Measurements from ENCODE around the gene SLC17A8. TPM values are rescaled to one million over a fixed set of nuclear protein-coding genes. Genes with fewer than 3 reads are reported as not detected.

SLC17A8 gene
- total RNA-seq, 1 experiment from 2014 or later = not detected

DNA sequence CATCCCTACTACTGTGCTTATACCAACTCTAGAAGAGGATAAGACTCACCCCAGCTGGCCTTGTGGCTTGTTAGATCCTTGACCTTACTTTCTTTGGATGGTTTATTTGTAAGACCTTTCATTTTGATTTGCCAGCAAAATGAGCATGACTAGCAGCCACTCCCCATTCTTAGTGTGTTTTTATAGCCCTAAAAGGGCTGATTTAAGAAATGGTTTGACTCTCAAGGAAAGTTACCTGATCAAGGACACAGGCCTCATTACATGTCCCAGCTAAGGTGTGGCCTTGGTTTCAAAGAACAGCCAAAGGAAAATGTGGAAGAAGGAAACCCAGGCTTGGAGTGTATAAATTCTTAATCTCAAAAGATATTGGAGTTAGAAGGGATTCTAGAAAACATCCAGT lies 41.4 kb downstream of the SLC17A8 start:
- BruUV-seq (replicated peaks) = no TSS peak

DNA sequence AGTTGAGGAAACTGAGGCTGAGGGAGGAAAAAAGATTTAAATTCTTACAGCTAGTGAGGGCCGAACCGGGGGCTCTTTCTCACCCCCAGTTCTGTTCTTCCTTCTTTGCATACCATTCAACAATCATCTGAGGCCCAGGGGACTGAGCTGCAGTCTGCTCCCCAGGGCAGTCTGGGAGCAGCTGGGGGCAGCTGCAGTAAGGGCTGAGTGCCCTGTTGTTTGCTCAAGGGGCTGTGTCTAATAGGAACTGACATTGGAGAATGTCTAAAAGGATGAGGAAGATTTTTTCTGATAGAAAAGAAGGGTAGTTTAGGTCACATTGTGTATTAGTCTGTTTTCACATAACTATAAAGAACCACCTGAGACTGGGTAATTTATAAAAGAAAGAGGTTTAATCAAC lies 42.2 kb downstream of the SLC17A8 start:
- in situ Hi-C loops (cut with HindIII; ENCODE audit: low pct_unique_long_range_greater_than_20kb, low sequenced_read_pairs) (no loop called here), intact Hi-C loops (cut with micrococcal nuclease; ENCODE audit: unreplicated experiment) (loop anchor here (10.0 kb wide), 1 partner anchor 156 kb away; no protein-coding TSS in a partner anchor)
- Histone ChIP-seq H3K4me3 (ENCODE audit: low read depth in 2 of 2, low read length in 2 of 2) (no peak overlapping the region), H3K9me3 (ENCODE audit: control insufficient read depth, insufficient read depth, low read depth, low read length) (no peaks in the 10 kb centered on the region), H3K4me1 (ENCODE audit: control insufficient read depth, insufficient read depth, low read length) (no peaks in the 10 kb centered on the region), H3K27ac (ENCODE audit: low read length) (no peak overlapping the region), H3K36me3 (ENCODE audit: control insufficient read depth, insufficient read depth, low read length) (no peaks in the 10 kb centered on the region), H3K27me3 (ENCODE audit: control insufficient read depth, insufficient read depth, low read length) (no peaks in the 10 kb centered on the region)
- TF ChIP-seq, protein P1, sequence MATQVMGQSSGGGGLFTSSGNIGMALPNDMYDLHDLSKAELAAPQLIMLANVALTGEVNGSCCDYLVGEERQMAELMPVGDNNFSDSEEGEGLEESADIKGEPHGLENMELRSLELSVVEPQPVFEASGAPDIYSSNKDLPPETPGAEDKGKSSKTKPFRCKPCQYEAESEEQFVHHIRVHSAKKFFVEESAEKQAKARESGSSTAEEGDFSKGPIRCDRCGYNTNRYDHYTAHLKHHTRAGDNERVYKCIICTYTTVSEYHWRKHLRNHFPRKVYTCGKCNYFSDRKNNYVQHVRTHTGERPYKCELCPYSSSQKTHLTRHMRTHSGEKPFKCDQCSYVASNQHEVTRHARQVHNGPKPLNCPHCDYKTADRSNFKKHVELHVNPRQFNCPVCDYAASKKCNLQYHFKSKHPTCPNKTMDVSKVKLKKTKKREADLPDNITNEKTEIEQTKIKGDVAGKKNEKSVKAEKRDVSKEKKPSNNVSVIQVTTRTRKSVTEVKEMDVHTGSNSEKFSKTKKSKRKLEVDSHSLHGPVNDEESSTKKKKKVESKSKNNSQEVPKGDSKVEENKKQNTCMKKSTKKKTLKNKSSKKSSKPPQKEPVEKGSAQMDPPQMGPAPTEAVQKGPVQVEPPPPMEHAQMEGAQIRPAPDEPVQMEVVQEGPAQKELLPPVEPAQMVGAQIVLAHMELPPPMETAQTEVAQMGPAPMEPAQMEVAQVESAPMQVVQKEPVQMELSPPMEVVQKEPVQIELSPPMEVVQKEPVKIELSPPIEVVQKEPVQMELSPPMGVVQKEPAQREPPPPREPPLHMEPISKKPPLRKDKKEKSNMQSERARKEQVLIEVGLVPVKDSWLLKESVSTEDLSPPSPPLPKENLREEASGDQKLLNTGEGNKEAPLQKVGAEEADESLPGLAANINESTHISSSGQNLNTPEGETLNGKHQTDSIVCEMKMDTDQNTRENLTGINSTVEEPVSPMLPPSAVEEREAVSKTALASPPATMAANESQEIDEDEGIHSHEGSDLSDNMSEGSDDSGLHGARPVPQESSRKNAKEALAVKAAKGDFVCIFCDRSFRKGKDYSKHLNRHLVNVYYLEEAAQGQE (IDR thresholded peaks at IDR 0.05; ENCODE audit: insufficient read depth in 1 of 2, low read depth in 2 of 2, low read length in 1 of 2) = no peak
- TF ChIP-seq POLR2AphosphoS5 (IDR thresholded peaks at IDR 0.05; ENCODE audit: low read depth, low read length) = no peak
- TF ChIP-seq TCF7L2 (IDR thresholded peaks at IDR 0.05; ENCODE audit: low read depth, low read length) = no peak
- no peak for TF ChIP-seq SIN3A (IDR thresholded peaks at IDR 0.05; ENCODE audit: borderline replicate concordance, insufficient read depth, low read depth, low read length)
- TF ChIP-seq, protein P2, sequence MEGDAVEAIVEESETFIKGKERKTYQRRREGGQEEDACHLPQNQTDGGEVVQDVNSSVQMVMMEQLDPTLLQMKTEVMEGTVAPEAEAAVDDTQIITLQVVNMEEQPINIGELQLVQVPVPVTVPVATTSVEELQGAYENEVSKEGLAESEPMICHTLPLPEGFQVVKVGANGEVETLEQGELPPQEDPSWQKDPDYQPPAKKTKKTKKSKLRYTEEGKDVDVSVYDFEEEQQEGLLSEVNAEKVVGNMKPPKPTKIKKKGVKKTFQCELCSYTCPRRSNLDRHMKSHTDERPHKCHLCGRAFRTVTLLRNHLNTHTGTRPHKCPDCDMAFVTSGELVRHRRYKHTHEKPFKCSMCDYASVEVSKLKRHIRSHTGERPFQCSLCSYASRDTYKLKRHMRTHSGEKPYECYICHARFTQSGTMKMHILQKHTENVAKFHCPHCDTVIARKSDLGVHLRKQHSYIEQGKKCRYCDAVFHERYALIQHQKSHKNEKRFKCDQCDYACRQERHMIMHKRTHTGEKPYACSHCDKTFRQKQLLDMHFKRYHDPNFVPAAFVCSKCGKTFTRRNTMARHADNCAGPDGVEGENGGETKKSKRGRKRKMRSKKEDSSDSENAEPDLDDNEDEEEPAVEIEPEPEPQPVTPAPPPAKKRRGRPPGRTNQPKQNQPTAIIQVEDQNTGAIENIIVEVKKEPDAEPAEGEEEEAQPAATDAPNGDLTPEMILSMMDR (IDR thresholded peaks at IDR 0.05) = no peak
- ATAC-seq (no peak), DNase-seq (ENCODE audit: low read depth, low spot score) (no peak)
- POLR2A ChIA-PET = no interaction called here
- no TSS peak for BruUV-seq (replicated peaks)
- CTCF ChIA-PET = no interaction called here

More for the DNA sequence above, 41.4 kb downstream of the SLC17A8 start:
- TF ChIP-seq TCF7L2 (IDR thresholded peaks at IDR 0.05; ENCODE audit: low read depth, low read length) (no peak), POLR2AphosphoS5 (IDR thresholded peaks at IDR 0.05; ENCODE audit: low read depth, low read length) (no peak), SIN3A (IDR thresholded peaks at IDR 0.05; ENCODE audit: borderline replicate concordance, insufficient read depth, low read depth, low read length) (no peak)
- TF ChIP-seq, protein P1 (IDR thresholded peaks at IDR 0.05; ENCODE audit: insufficient read depth in 1 of 2, low read depth in 2 of 2, low read length in 1 of 2) = no peak
- TF ChIP-seq, protein P2 (IDR thresholded peaks at IDR 0.05) = no peak
- DNase-seq (ENCODE audit: low read depth, low spot score) = no peak
- in situ Hi-C loops (cut with HindIII; ENCODE audit: low pct_unique_long_range_greater_than_20kb, low sequenced_read_pairs) = no loop called here
- ChIA-PET CTCF (no interaction called here), POLR2A (no interaction called here)
- intact Hi-C loops (cut with micrococcal nuclease; ENCODE audit: unreplicated experiment) = loop anchor here (10.0 kb wide), 1 partner anchor 156 kb away; no protein-coding TSS in a partner anchor
- Histone ChIP-seq H3K4me3 (ENCODE audit: low read depth in 2 of 2, low read length in 2 of 2) (no peak overlapping the region), H3K27me3 (ENCODE audit: control insufficient read depth, insufficient read depth, low read length) (no peaks in the 10 kb centered on the region), H3K27ac (ENCODE audit: low read length) (no peak overlapping the region), H3K9me3 (ENCODE audit: control insufficient read depth, insufficient read depth, low read depth, low read length) (no peaks in the 10 kb centered on the region), H3K36me3 (ENCODE audit: control insufficient read depth, insufficient read depth, low read length) (no peaks in the 10 kb centered on the region), H3K4me1 (ENCODE audit: control insufficient read depth, insufficient read depth, low read length) (no peaks in the 10 kb centered on the region)
- no peak for ATAC-seq
